Omental fat pad (tissue), 4 donors: ENCODE measurements around the gene CCNDBP1. TPM values are rescaled to one million over a fixed set of nuclear protein-coding genes. Genes with fewer than 3 reads are reported as not detected.

Source experiments
- ATAC-seq: fragments of 150-250 bp; one replicate; pipeline ENCODE4 v1.9.1; 2016; ENCODE audit warnings: mild to moderate bottlenecking, moderate library complexity; ENCODE audit not compliant: low FRiP score
- DNase-seq: peaks from one replicate; pipeline ENCODE4 v3.0.0-alpha.2; 2019; ENCODE audit warnings: low spot score
- CTCF ChIP-seq, 3 donors: fragments of 450-650 bp; IDR thresholded peaks; one replicate each; pipeline ENCODE4 v1.5.1; 2016 to 2017; ENCODE audit warnings: antibody characterized with exemption in 3 of 3, mild to moderate bottlenecking in 3 of 3, moderate library complexity in 2 of 3
- total RNA-seq, 4 donors: library from RNA; depleted of rRNA; stranded (reverse); fragments of >200 nt; gene quantifications; one replicate each; pipeline ENCODE4 v1.1.0, GENCODE V29; 2016

CCNDBP1 gene, protein sequence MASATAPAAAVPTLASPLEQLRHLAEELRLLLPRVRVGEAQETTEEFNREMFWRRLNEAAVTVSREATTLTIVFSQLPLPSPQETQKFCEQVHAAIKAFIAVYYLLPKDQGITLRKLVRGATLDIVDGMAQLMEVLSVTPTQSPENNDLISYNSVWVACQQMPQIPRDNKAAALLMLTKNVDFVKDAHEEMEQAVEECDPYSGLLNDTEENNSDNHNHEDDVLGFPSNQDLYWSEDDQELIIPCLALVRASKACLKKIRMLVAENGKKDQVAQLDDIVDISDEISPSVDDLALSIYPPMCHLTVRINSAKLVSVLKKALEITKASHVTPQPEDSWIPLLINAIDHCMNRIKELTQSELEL
- 100 to 1,000 TPM in 1 of 4 donors, 10 to 100 TPM in 3; 70.0 to 126 (median 78.3) TPM for total RNA-seq

GRCh38 chr15:43185157-43186002 is at the start of gene CCNDBP1:
Gene CCNDBP1, plus strand, starts transcription at chr15:43185403. Its CDS starts 96 bp downstream, at chr15:43185499.
- peak; percentile 96 for ATAC-seq
- TF ChIP-seq CTCF (IDR thresholded peaks at IDR 0.05), result no peak

DNA sequence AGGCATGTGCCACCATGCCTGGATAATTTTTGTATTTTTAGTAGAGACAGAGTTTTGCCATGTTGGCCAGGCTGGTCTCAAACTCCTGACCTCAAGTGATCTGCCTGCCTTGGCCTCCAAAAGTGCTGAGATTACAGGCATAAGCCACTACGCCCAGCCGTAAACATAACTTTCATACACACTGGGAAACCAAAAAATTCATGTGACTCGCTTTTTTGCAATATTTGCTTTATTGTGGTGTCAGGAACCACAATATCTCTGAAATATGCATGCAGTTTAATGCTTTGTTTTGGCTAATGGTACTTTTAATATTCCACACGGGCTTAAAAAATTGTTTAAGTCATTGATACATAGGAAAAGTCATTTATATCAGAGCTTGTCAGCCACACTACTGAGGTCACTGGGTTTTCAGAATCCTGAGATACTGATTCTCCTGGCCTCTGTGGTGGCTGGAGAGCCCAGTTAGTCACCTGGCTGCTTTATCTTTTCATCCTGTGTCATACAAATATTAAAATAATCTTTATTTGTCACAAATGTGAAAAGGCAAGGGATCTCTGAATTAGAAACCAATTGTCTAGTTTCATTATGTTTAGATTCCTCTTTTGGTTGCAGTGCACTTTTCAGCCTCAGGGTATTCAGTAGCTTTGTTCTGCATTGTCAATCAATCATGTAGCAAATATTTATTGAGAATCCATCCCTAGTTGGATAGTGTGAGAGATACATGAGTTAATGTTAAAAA is 41.8 kb upstream of the CCNDBP1 start:
- no peak for TF ChIP-seq CTCF (IDR thresholded peaks at IDR 0.05)
- DNase-seq (no peak), ATAC-seq (no peak)

More at GRCh38 chr15:43185157-43186002, at the start of gene CCNDBP1:
- DNase-seq, result peak; percentile 89

- no peak for TF ChIP-seq CTCF (IDR thresholded peaks at IDR 0.05)
- no peak for ATAC-seq
- DNase-seq, result no peak
Measured at GRCh38 chr15:43144512-43144911, 40.7 kb upstream of the CCNDBP1 start.

DNA sequence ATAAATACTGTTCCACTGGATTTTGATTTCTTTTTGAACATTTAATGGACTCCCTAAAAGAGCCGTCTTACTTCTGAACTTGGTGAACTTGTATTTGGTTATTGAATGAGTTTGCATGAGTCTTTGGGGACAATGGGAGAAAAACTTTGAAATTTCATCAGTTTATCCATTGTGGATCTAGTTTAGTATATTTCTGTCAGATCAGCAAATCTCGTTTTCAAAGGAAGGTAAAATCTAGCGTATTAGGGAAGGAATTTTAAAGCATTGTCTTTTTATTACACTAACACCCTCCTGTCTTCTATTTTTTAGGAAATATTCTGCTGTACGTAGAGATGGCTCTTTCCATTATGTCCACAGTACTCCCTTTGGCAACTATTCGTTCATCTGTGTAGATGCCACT is 39.0 kb upstream of the CCNDBP1 start:
- ATAC-seq, result no peak
- DNase-seq, result no peak
- no peak for TF ChIP-seq CTCF (IDR thresholded peaks at IDR 0.05)

- no peak for DNase-seq
- ATAC-seq, result peak; percentile 64
- no peak for TF ChIP-seq CTCF (IDR thresholded peaks at IDR 0.05)
Measured at GRCh38 chr15:43150191-43150929, 34.8 kb upstream of the CCNDBP1 start.

DNA sequence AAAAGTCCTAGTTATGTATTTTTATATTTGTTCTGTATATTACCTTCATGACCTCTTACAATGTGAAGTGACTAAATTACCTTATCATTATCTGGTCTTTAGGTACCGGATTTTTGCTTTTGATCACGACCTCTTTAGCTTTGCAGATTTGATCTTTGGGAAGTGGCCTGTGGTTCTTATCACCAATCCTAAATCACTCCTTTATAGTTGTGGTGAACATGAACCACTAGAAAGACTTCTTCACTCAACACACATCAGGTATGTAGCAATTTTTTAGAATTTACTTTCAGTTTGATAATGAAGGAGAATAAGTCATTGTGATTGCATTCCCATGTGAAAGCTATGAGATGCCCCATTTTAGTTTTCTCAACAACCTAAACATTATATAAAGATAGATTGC is 33.5 kb upstream of the CCNDBP1 start:
- DNase-seq (no peak), ATAC-seq (no peak)
- TF ChIP-seq CTCF (IDR thresholded peaks at IDR 0.05), result no peak
